HG02970 (cell line): Measurements from ENCODE around the gene PFAS.
A peak's percentile ranks its signal among the peaks of the same experiment; 100 is the strongest.
"Not testable (repeated sequence)": the region's sequence is repeated elsewhere in the genome, so short reads cannot be mapped to it uniquely, and the experiment has no call there.

Source experiments
- ATAC-seq: cut with Tn5 transposase; IDR thresholded peaks from one replicate; pipeline ENCODE4 v1.9.1; 2021; ENCODE audit warnings: mild to moderate bottlenecking, moderate library complexity, moderate number of reproducible peaks; ENCODE audit not compliant: unreplicated experiment, low FRiP score

Gene PFAS

GRCh38 chr17:8248751-8249607, at the start of gene PFAS:
Gene PFAS (plus strand): TSS chr17:8249289. CDS start chr17:8253938, 4,649 bp downstream.
- ATAC-seq: peak; percentile 52

GRCh38 chr17:8204761-8205555, 44.1 kb upstream of the PFAS start:
- no peak for ATAC-seq

GRCh38 chr17:8206536-8206935, 42.6 kb upstream of the PFAS start:
- ATAC-seq: no peak

- ATAC-seq: peak; percentile 71
Measured at GRCh38 chr17:8209907-8210760, 39.0 kb upstream of the PFAS start, which contains the start of gene AURKB. Gene AURKB (minus strand): TSS chr17:8210575. CDS start chr17:8210224, 351 bp downstream.

GRCh38 chr17:8210761-8211458, 38.2 kb upstream of the PFAS start:
- no peak for ATAC-seq

GRCh38 chr17:8212312-8213180, 36.5 kb upstream of the PFAS start:
- no peak for ATAC-seq

- not testable (repeated sequence) for ATAC-seq
Measured at GRCh38 chr17:8214000-8214399, 35.1 kb upstream of the PFAS start.

GRCh38 chr17:8220783-8221662, 28.1 kb upstream of the PFAS start:
- ATAC-seq: peak; percentile 27

- ATAC-seq: peak; percentile 40
Measured at GRCh38 chr17:8221663-8222379, 27.3 kb upstream of the PFAS start.

GRCh38 chr17:8222380-8222629, 26.8 kb upstream of the PFAS start:
- peak; percentile 25 for ATAC-seq

- ATAC-seq: peak; percentile 39
Measured at GRCh38 chr17:8222630-8223355, 26.3 kb upstream of the PFAS start.

- ATAC-seq: peak; percentile 3
Measured at GRCh38 chr17:8223356-8224126, 25.5 kb upstream of the PFAS start.

- no peak for ATAC-seq
Measured at GRCh38 chr17:8224891-8225812, 23.9 kb upstream of the PFAS start.

GRCh38 chr17:8225813-8226535, 23.1 kb upstream of the PFAS start:
- no peak for ATAC-seq
